GM18507 (cell line): ENCODE measurements around the gene EPB41L5.
A peak's percentile ranks its signal among the peaks of the same experiment; 100 is the strongest.
"Not testable (repeated sequence)": the region's sequence is repeated elsewhere in the genome, so short reads cannot be mapped to it uniquely, and the experiment has no call there.

Experiments used
- DNase-seq: peaks from one replicate; pipeline ENCODE4 v3.0.0; 2011; ENCODE audit warnings: low read depth; ENCODE audit not compliant: insufficient read length; ENCODE audit errors: extremely low spot score
- FAIRE-seq: peaks from 2 replicates; lab custom pipeline; 2011; peaks lifted over from hg19 to GRCh38; lab: Jason Lieb, UNC

EPB41L5 gene

DNA sequence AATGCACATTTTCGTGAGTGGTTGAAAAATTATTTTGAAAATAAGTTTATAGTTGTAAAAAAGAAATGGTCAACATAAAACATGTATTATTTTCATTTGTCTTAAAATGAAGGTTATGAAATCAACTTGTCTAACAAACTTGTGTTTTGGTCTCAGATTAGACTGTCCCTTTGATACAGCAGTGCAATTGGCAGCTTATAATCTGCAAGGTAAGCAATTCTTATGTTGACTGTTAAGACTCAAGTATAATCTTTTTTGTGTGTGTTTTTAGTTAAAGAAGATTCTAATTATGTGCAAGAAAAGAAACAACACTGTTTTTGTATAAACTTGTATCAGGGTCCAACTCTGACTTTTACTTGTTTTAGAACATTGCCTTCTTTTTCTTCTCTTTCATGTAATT lies 62.7 kb downstream of the EPB41L5 start:
- DNase-seq (no peak), FAIRE-seq (no peak)

DNA sequence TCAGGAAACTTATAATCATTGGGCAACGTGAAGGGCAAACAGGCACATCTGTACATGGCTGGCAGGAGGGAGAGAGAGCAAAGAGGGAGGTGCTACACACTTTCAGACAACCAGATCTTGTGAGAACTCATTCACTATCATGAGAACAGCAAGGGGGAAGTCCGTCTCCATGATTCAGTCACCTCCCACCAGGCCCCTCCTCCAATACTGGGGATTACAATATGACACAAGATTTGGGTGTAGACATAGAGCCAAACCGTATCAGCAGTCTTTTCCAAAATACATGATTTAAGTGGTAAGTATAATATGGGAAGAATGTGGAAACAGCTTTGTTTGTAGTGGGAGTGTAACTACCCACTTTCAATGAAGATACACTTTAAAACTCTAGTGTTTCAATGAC lies 65.0 kb downstream of the EPB41L5 start:
- FAIRE-seq (no peak), DNase-seq (no peak)

DNA sequence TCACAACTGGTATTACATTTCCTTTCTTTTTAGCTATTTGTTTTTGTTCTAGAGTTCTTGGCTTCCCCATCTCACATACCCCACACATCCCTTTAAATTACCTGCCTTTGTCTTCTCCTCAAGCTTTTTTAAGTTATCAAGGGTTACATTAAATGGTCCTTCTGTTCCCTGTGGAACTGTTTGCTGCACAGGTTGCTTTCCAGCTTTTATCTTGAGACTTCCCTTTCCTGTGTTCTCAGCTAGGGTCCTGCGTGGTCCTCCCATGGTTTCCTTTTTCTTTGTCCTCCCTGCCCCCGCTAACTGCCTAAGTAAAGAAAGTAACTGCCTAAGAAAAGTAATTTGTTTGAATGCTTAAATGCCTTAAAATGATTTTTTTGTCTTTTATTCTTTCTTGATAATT lies 66.8 kb downstream of the EPB41L5 start:
- DNase-seq = no peak
- peak; percentile 5 for FAIRE-seq

DNA sequence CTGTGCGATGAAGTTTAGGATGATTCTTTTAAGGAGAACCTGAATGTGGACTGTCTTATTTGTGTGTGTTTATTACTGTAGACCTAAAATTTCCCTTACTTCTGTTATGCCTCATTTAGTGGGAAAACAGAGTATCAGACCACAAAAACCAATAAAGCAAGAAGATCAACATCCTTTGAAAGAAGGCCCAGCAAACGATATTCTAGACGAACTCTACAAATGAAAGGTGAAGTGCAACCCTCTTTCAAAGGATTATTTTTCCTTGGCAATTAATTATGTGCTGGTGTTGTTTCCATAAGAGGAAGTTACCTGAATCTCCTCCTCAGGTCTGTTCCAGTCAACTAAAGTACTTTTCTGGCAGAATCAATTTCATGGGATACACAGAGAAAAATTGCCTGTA lies 78.6 kb downstream of the EPB41L5 start:
- no peak for FAIRE-seq
- DNase-seq = no peak

DNA sequence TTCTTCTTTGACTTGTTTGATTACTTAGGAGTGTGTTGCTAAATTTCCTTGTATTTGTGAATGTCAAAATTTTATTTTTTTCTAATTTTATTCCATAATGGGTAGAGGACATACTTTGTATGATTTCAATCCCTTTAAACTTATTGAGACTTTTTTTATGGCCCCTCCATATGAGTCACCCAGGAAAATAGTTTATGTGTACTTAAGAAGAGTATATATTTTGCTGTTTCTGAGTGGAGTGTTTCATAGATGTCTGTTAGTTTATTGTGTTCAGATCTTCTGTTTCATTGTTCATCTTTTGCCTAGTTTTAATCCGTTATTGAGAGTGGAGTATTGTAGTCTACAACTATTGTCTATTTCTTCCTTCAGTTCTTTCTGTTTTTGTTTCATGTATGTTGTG lies 81.9 kb downstream of the EPB41L5 start:
- FAIRE-seq = no peak

DNA sequence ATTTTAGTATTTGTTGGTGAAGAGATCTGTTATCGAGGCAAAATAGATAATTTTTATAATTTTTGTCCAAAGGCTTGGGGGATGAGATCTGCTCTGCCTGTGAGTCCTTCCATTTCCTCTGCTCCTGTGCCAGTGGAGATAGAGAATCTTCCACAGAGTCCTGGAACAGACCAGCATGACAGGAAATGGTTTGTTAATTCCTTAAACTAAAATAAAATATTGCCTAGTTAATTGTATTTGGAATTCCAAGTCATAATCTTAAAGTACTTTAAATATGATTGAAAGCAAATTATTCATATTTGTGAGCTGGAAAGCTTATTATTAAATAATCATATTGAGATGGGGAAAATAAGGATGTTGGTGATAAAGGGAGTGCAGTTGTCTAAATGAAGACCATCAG lies 87.8 kb downstream of the EPB41L5 start:
- FAIRE-seq (no peak), DNase-seq (no peak)

More for the DNA sequence above, 81.9 kb downstream of the EPB41L5 start:
- DNase-seq = no peak

DNA sequence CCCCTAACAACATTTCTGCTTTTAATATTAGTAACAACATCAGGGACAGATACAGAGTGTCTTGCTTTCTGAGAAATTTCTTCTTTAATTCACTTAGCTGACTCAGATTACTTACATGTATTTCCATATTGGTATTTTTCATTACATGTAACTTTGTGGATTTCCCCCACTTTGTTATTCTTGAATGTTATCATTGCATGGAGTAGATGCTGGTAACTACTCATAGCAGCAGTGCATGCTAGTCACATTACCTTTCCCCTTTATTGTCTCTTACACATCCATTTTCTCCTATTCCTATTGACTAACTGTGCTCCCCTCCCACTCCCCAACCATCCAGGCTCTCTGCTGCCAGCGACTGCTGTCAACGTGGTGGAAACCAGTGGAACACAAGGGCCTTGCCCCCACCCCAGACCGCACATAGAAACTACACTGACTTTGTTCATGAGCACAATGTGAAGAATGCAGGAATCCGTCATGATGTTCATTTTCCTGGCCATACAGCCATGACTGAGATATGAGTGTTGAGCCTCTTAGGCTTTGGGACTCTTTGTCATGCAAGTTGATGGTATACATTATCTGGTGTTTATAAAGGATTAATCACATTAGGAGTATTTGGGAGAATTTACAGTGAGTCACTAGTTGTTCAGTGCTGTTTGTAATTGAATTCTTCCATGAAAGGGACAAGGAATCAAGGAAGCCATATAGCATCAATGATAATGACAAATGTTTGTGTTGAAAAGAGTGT lies 91.0 kb downstream of the EPB41L5 start:
- DNase-seq (no peak), FAIRE-seq (no peak)

DNA sequence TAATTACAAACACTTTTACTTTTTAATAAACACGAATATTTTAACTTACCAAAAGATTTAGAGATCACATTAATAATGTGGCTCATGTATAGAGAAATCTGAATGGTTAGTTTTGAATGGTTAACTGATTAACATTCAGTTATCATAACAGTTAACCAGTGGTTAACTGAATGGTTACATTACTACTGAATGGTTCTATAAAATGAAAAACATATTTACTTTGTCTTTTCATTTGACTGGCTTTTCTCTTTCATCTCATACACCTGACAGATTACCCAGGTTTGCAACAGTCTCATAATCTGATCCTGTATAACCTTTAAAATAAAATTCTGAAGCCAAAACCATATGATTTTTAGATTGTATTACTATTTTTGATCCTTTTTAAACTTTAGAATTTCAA lies 91.9 kb downstream of the EPB41L5 start:
- FAIRE-seq = no peak
- no peak for DNase-seq

DNA sequence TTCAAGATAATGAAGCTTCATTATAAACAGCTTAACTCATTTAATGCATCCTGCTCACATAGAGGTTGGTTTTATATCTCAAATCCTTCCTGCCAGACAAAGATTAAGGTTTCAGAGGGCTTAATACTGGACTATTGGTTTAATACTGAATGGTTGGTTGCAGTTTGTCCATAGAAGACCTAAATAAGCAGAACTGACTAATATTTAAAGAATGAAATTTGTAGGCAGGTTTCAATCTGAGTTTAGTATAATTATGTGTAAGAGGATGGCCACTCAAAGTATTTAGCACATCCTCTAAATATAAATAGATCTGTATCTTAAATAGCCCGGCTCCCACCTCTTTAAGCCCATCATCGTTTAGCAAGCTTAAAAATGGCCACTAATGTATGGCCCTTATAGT lies 92.5 kb downstream of the EPB41L5 start:
- DNase-seq = no peak

DNA sequence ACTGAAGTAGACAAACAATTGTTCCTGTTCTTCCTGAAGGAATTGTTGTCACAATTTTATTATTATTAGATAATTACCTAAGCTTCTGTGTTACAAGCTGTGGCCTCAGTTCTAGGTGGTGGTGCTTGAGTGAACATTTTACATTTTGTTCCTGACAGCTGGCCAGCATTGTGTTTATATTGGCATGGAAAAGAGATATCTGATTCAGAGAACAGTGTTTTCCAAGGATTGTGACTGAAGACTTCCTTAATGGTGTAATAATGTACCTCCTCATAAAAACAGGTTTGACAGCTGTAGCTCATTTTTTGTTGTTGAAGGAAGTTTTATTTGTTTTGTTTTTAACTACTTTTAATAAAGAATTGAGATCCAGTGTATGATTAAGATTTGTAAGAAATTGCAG lies 95.2 kb downstream of the EPB41L5 start:
- FAIRE-seq (no peak), DNase-seq (no peak)

More for the DNA sequence above, 92.5 kb downstream of the EPB41L5 start:
- no peak for FAIRE-seq

DNA sequence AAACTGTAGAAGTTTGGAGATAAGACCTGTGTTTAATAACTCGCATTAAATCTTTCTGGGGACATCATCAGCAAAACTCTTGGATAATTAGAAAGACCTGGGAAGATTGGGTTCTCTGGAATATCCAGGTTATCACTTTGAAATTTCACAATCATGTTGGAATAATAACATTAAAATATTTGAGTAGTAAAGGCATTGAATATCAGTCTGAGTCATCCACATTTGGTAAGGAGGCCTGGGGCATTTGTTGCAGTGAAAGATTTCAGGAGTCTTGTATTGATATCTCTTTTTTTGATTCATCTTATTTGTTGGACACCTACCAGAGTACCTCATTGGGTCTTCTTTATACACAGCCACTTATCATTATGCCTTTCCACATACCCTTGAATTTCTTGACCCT lies 95.9 kb downstream of the EPB41L5 start:
- no peak for FAIRE-seq

DNA sequence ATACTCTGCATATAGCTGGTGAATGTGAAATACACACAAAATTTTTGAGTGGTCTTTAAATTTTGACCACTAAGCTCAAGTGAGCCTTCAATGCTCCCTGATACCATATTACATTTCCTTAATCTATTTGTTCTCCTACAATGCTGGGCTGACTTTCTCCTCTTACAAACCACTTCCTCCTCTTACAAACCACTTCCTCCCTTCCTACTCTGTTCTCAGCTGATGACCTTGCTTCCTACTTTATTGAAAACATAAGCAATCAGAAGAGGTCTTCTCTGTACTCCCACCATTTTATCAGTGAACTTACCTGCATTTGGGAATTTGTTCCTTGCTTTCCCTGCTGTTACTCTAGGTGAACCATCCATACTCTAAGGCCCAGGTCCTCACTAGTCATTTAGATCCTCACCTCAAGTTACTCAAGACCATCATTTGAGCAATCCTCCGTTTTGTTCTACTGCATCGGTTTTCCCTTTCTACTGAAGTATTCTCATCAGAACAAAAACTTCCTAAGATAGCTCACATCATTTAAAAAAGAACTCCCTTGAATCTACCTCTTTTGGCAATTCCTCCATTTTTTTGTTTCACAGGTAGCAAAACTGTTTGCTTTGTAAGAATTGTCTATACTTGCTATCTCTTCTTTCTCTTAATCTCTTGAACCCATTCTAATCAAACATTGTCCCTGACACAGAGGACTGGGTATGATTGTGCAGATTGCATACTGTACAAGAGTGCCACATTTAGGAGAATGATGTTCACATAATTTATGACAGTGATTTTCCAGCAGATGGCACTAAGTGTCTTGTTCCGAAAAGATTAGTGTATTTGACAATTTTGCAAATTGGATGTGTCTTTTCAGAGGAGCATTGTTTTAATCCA lies 96.5 kb downstream of the EPB41L5 start:
- peak; percentile 85 for FAIRE-seq
- DNase-seq = no peak

More for the DNA sequence above, 95.9 kb downstream of the EPB41L5 start:
- no peak for DNase-seq

DNA sequence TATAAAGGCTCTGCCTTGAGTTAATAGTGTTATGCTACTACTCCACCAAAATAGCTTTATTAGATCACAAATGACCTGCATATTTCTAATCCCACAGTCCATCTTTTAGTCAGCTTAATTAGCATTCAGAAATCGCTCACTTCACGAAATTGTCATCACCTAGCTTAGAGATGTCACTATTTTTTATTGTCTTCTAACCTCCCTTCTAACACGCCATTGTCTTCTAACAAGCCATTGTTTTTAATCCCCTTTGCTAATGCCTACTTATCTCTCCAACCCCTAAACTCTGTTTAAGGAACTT lies 97.1 kb downstream of the EPB41L5 start:
- no peak for DNase-seq
- FAIRE-seq = no peak

DNA sequence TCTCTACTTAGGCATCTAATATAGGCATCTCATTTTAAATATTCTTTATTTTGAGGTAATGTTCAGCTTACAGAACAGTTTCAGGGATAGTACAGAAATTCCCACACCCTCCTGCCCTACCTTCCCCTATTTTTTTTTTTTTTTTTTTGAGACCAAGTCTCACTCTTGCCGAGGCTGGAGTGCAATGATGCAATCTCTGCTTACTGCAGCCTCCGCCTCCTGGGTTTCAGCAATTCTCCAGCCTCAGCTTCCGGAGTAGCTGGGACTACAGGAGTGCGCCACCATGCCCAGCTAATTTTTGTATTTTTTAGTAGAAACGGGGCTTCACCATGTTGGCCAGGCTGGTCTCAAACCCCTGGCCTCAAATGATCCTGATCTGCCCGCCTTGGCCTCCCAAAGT lies 97.6 kb downstream of the EPB41L5 start:
- DNase-seq (no peak), FAIRE-seq (no peak)

DNA sequence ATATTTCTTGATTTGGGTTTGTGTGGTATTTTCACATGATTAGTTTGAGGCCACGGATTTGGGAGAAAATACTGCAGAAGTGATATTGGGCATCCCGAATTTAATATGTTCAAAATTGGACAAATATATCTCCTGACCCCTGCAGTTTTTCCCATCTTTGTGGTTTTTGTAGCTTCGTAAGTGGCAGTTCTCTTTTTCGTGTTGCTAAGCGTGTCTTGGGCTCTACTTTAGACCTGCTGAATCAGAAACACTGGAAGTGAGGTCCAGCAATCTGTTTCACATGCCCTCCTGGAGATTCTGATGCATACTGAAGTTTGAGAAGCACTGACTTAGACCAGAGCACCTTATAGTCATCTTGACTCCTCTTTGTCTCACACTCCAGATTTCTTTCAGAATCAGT lies 98.3 kb downstream of the EPB41L5 start:
- DNase-seq (no peak), FAIRE-seq (no peak)

DNA sequence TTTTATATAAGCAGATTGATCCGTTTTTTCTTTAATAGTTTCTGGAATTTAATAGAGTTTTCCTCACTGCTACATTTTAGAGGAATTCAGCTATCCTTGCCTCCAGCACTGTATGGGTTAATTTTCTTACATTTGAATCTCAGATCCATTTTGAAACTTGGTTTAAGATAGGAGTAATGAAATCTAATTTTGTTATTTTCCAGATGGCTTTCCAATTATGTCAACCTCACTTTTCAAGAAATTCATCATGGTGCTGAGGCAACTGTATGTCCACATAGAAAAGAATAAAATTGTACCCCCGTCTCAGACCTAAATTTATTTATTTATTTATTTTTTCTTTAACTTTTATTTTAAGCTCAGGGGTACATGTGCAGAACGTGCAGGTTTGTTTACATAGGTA lies 105.1 kb downstream of the EPB41L5 start:
- DNase-seq = no peak
- no peak for FAIRE-seq

DNA sequence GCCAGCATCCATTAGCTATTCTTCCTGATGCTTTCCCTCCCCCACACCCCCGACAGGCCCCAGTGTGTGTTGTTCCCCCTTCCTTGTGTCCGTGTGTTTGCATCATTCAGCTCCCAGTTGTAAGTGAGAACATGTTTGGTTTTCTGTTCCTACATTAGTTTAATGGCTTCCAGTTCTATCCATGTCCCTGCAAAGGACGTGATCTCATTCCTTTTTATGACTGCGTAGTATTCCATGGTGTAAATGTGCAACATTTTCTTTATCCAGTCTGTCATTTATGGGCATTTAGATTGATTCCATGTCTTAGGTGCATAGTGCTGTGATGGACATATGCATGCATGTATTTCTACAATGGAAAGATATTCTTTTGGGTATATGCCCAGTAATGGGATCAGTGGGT lies 105.6 kb downstream of the EPB41L5 start:
- no peak for FAIRE-seq
- DNase-seq = no peak

DNA sequence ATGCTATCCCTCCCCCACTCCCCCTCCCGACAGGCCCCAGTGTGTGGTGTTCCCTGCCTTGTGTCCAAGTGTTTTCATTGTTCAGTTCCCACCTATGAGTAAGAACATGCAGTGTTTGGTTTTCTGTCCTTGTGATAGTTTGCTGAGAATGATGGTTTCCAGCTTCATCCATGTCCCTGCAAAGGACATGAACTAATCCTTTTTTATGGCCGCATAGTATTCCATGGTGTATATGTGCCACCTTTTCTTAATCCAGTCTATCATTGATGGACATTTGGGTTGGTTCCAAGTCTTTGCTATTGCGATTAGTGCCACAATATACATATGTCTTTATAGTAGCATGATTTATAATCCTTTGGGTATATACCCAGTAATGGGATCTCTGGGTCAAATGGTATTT lies 108.5 kb downstream of the EPB41L5 start:
- not testable (repeated sequence) for FAIRE-seq

DNA sequence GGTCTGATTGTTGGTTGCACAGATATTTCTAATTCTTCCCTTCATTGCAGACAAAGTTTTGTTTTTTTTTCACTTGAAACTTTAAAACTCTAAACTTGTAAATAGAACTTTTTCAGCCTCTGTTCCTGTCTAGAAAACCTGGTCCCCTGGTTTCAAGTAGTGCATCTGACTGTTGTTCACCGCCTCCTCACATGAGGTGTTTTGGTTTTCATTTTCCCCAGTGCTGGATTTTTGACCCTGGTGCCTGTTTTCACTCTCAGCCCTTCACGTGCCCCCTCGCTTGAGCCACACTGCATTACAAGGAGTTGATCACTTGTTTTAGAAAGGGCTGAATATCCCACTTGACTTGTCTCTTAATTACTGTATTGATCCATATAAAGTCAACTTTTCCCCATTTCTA lies 110.2 kb downstream of the EPB41L5 start:
- FAIRE-seq = no peak
- DNase-seq = no peak

More for the DNA sequence above, 108.5 kb downstream of the EPB41L5 start:
- not testable (repeated sequence) for DNase-seq

DNA sequence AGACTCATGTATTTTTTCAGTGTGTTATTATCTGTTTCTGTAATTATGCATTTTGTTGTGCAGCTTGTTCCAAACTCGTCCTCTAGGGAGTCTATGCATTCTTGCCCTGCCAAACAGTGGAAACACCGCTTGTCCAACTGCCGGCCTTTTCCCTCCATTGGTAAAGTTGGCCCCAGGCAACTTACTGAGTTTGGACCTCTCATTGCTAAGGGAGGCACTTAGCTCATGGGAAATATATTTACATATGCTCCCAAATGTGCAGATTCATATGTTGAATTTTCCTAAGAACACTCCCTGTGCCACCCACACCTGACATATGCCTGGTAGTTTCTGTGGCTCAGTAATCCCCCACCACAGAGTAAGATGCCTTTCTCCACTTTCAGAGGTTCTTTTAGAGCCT lies 112.3 kb downstream of the EPB41L5 start:
- DNase-seq (no peak), FAIRE-seq (no peak)

DNA sequence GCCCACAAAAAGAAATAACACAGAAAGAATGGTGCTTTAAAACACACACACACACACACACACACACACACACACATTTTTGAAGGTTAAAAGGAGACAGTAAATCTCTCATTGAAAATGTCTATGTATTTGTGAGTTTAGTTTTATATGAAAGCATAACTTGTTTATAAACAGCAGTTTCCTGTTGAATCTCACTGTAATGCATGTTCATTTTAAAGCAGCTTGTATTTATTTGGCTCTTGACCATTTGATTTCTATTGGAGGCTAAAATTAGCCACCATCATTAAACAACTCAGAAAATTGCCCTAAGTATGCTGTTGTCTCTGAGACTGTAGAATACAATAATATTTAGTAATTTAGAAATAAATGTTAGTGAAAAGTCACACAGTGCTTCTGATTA lies 115.3 kb downstream of the EPB41L5 start:
- no peak for DNase-seq
- no peak for FAIRE-seq
